Progenitor cell of endocrine pancreas (in vitro differentiated cells): ENCODE data around the gene PSMA2. TPM values are rescaled to one million over a fixed set of nuclear protein-coding genes. Genes with fewer than 3 reads are reported as not detected.

ENCODE experiments used
- DNase-seq: peaks from one replicate; pipeline ENCODE4 v3.0.0; 2021; ENCODE audit warnings: low spot score; ENCODE audit not compliant: unreplicated experiment
- H3K27ac Mint-ChIP-seq: 2 replicates; pipeline ENCODE4 v1.8.0; 2021; ENCODE audit warnings: mild to moderate bottlenecking, moderate library complexity, mixed read lengths
- H3K27me3 Mint-ChIP-seq: 2 replicates; pipeline ENCODE4 v1.8.0; 2021; ENCODE audit warnings: mixed read lengths
- H3K36me3 Mint-ChIP-seq: 2 replicates; pipeline ENCODE4 v1.8.0; 2022; ENCODE audit warnings: mixed read lengths; ENCODE audit not compliant: insufficient read depth
- H3K4me1 Mint-ChIP-seq: 2 replicates; pipeline ENCODE4 v1.8.0; 2021; ENCODE audit warnings: low read depth, mixed read lengths
- H3K4me3 Mint-ChIP-seq: 2 replicates; pipeline ENCODE4 v1.8.0; 2021; ENCODE audit warnings: low read depth, mild to moderate bottlenecking, moderate library complexity, mixed read lengths
- H3K9me3 Mint-ChIP-seq: 2 replicates; pipeline ENCODE4 v1.8.0; 2021; ENCODE audit warnings: low read depth, mixed read lengths
- total RNA-seq: library from RNA; stranded (reverse); gene quantifications from 2 replicates; pipeline ENCODE4 v1.2.1, GENCODE V29; 2021
- TF ChIP-seq, protein P1 (sequence below): fragments of 200-600 bp; sonication (generic); IDR thresholded peaks from one replicate; pipeline ENCODE4 v1.5.0; 2021; ENCODE audit warnings: antibody characterized with exemption, mild to moderate bottlenecking; ENCODE audit not compliant: unreplicated experiment

The PSMA2 gene
- total RNA-seq, 1 donor from 2014 or later = 99.9 TPM

DNA sequence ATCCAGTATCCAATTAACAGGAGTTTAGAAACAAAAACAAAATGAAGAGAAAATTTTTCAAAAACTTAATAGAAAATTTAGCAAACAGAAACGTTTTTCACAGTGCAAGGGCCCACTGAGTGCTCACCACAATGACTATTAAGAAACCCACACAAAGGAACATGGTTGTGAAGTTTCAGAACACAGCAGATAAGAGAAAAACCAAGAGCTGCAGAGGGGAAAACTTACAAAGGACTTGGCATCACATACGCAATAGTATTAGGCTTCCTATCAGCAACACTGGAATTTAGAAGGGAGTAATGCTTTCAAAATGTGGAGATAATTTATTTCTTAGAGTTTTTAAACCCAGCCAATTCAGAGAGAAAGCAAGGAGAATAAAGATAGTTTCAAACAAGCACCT, 18.4 kb downstream of the PSMA2 start:
- TF ChIP-seq, protein P1, sequence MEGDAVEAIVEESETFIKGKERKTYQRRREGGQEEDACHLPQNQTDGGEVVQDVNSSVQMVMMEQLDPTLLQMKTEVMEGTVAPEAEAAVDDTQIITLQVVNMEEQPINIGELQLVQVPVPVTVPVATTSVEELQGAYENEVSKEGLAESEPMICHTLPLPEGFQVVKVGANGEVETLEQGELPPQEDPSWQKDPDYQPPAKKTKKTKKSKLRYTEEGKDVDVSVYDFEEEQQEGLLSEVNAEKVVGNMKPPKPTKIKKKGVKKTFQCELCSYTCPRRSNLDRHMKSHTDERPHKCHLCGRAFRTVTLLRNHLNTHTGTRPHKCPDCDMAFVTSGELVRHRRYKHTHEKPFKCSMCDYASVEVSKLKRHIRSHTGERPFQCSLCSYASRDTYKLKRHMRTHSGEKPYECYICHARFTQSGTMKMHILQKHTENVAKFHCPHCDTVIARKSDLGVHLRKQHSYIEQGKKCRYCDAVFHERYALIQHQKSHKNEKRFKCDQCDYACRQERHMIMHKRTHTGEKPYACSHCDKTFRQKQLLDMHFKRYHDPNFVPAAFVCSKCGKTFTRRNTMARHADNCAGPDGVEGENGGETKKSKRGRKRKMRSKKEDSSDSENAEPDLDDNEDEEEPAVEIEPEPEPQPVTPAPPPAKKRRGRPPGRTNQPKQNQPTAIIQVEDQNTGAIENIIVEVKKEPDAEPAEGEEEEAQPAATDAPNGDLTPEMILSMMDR = no peak
- Mint-ChIP-seq H3K27me3 (no peaks in the 10 kb centered on the region), H3K36me3 (peaks cover 17% of the 10 kb centered on the region), H3K27ac (no peak overlapping the region), H3K4me3 (no peak overlapping the region), H3K4me1 (peaks cover 33% of the 10 kb centered on the region), H3K9me3 (no peaks in the 10 kb centered on the region)
- DNase-seq = no peak

DNA sequence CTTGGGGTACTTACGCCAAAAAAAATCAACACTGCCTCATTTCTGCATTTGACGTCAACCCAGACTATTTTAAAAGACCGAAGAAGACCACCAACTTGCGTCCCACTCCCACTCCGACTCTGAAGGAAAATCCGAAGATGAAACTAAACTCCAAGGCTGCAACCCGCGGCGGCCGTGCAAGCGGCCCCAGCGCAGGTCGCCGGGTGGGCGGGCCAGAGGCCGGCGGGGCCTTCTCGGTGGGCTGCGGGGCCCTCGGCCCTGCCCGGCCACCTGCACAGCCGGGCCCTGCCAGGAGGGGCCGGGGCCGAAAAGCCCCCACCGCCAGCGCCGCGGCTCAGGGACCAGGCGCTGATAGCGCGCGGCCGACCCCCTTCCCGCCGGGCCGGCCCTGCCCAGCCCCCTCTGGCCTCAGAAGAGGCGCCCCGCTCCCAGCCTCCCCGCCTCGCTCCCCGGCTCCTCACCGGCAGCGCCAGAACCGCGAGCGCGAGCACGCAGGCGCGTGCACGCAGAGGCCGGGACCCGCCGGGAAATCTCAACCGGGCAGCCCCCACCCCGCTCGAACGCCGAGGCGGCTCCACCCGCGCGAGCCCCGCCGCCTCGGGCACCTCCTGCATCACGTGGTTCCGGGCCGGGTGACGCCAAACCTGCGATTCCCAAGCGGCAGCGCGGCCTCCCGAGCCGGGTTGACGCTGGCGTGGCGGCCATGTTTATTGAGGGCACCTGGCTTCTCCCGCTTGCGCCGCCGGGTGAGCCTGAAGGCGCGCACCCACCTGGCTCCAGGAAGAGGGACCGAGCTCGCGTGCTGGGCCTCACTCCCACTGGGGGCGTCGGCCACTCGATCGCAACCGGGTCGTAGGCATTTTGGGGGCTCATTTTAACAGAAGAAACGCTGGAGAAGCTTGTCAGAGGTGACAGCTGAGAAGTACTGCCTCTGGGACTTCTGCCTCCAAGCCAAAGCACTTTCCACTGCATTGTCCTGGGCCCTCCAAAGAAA, 20.2 kb downstream of the PSMA2 start, which contains the start of gene C7orf25:
Gene C7orf25, minus strand, starts transcription at position 617 of the 994 bp plus-strand sequence. CDS start 1,170 bp downstream, outside the sequence.
- H3K27ac Mint-ChIP-seq = peak within 1 kb of the TSS; percentile 98
- TF ChIP-seq, protein P1 = no peak
- H3K27me3 Mint-ChIP-seq = no peaks in the 10 kb centered on the region
- peak; percentile 97 for DNase-seq
- no peaks in the 10 kb centered on the region for H3K9me3 Mint-ChIP-seq
- peaks cover 15% of the 10 kb centered on the region for H3K36me3 Mint-ChIP-seq
- H3K4me1 Mint-ChIP-seq = peaks cover 41% of the 10 kb centered on the region
- peak within 1 kb of the TSS; percentile 98 for H3K4me3 Mint-ChIP-seq

DNA sequence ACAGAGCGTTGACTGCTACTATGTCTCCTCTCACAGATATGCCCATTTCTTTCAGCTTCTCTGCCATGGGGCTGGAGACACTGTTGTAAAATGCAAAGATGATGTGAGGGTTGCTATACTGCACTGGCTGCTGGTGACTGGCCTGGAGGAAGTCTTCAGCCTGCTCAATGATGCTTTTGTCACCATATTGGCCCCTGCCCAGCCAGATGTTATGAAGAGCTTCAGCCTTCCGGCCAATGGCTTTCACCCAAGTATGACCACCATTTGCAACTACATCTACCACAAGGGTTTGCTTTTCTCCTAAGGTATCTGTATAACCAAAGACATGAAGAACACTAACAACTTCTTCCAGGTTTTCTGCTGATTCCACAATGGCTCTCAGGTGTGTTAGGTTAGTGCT, 21.7 kb downstream of the PSMA2 start:
- Mint-ChIP-seq H3K4me1 (peaks cover 41% of the 10 kb centered on the region), H3K9me3 (no peaks in the 10 kb centered on the region), H3K36me3 (peaks cover 7% of the 10 kb centered on the region), H3K27ac (peak overlapping the region; percentile 98), H3K4me3 (peak overlapping the region; percentile 98), H3K27me3 (no peaks in the 10 kb centered on the region)
- TF ChIP-seq, protein P1 = no peak
- no peak for DNase-seq

DNA sequence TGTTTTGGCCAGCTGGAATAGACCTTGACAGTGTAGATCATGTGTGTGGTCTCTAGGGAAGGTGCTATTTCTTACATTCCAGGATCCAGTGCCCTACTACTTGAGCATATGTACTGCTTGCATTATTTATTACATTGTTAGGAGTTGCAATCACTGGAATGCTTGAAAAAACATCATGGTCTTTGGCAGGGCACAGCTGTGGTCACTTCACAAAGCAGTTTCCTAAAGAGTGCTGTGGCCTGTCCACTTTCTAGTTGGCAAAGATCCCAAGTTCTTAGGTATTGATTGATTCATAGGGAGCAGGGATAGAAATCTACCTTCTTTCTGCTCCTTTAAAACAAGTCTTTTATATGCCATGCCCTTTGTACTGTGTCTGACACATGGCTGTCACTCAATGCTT, 24.7 kb downstream of the PSMA2 start:
- H3K27me3 Mint-ChIP-seq = no peaks in the 10 kb centered on the region
- TF ChIP-seq, protein P1 = no peak
- H3K27ac Mint-ChIP-seq = no peak overlapping the region
- peaks cover 36% of the 10 kb centered on the region for H3K4me1 Mint-ChIP-seq
- H3K9me3 Mint-ChIP-seq = no peaks in the 10 kb centered on the region
- no peak overlapping the region for H3K4me3 Mint-ChIP-seq
- DNase-seq = no peak
- H3K36me3 Mint-ChIP-seq = peaks cover 3% of the 10 kb centered on the region

DNA sequence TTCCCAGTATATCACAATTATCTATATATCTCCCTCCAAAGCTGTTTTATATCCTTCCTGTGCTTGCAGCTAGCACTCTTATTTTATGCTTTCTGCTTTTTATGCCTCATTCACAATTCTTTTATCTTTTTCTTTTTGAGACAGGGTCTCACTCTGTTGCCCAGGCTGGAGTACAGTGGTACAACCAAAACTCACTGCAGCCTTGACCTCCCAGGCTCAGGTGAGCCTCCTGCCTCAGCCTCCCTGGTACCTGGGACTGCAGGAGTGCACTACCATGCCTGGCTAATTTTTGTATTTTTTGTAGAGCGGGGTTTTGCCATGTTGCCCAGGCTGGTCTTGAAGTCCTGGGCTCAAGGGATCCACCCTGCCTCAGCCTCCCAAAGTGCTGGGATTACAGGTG, 25.8 kb downstream of the PSMA2 start:
- H3K4me3 Mint-ChIP-seq = no peak overlapping the region
- H3K4me1 Mint-ChIP-seq = peaks cover 31% of the 10 kb centered on the region
- TF ChIP-seq, protein P1 = no peak
- peaks cover 3% of the 10 kb centered on the region for H3K36me3 Mint-ChIP-seq
- H3K9me3 Mint-ChIP-seq = no peaks in the 10 kb centered on the region
- no peak overlapping the region for H3K27ac Mint-ChIP-seq
- H3K27me3 Mint-ChIP-seq = no peaks in the 10 kb centered on the region
- no peak for DNase-seq
